A204.1 (cell line): ENCODE measurements around the gene NDUFB5.
"Not testable (repeated sequence)": the region's sequence is repeated elsewhere in the genome, so short reads cannot be mapped to it uniquely, and the experiment has no call there.

Experiments used
- FAIRE-seq: peaks from 2 replicates; lab custom pipeline; 2012; peaks lifted over from hg19 to GRCh38; lab: Jason Lieb, UNC

NDUFB5 gene

GRCh38 chr3:179630753-179631451 is 26.3 kb downstream of the NDUFB5 start:
- no peak for FAIRE-seq

GRCh38 chr3:179640469-179640868 is 35.9 kb downstream of the NDUFB5 start:
- no peak for FAIRE-seq

GRCh38 chr3:179642871-179643270 is 38.3 kb downstream of the NDUFB5 start:
- FAIRE-seq = no peak

GRCh38 chr3:179643837-179644236 is 39.2 kb downstream of the NDUFB5 start:
- FAIRE-seq = not testable (repeated sequence)

- FAIRE-seq = no peak
Measured at GRCh38 chr3:179646177-179646576, 41.6 kb downstream of the NDUFB5 start.

GRCh38 chr3:179651687-179652446 is 47.3 kb downstream of the NDUFB5 start:
- no peak for FAIRE-seq

- peak; percentile 3 for FAIRE-seq
Measured at GRCh38 chr3:179652447-179653095, 48.0 kb downstream of the NDUFB5 start, which contains the start of gene USP13. Gene USP13, plus strand, starts transcription at chr3:179653040. Its CDS starts 186 bp downstream, at chr3:179653226.

- FAIRE-seq = no peak
Measured at GRCh38 chr3:179653096-179653797, 48.7 kb downstream of the NDUFB5 start.

- no peak for FAIRE-seq
Measured at GRCh38 chr3:179655236-179655635, 50.6 kb downstream of the NDUFB5 start.

GRCh38 chr3:179658606-179659005 is 54.0 kb downstream of the NDUFB5 start:
- FAIRE-seq = no peak

- FAIRE-seq = no peak
Measured at GRCh38 chr3:179660872-179661271, 56.3 kb downstream of the NDUFB5 start.

- no peak for FAIRE-seq
Measured at GRCh38 chr3:179661777-179662176, 57.2 kb downstream of the NDUFB5 start.

- FAIRE-seq = no peak
Measured at GRCh38 chr3:179663093-179663492, 58.5 kb downstream of the NDUFB5 start.

- FAIRE-seq = no peak
Measured at GRCh38 chr3:179666030-179666429, 61.4 kb downstream of the NDUFB5 start.

GRCh38 chr3:179666436-179667035 is 61.9 kb downstream of the NDUFB5 start:
- FAIRE-seq = no peak

- no peak for FAIRE-seq
Measured at GRCh38 chr3:179668429-179668828, 63.8 kb downstream of the NDUFB5 start.

GRCh38 chr3:179670311-179670710 is 65.7 kb downstream of the NDUFB5 start:
- FAIRE-seq = no peak

- FAIRE-seq = no peak
Measured at GRCh38 chr3:179671309-179671708, 66.7 kb downstream of the NDUFB5 start.

GRCh38 chr3:179671747-179672242 is 67.2 kb downstream of the NDUFB5 start:
- FAIRE-seq = no peak

GRCh38 chr3:179672918-179673317 is 68.3 kb downstream of the NDUFB5 start:
- no peak for FAIRE-seq

GRCh38 chr3:179673523-179673922 is 68.9 kb downstream of the NDUFB5 start:
- FAIRE-seq = no peak

- no peak for FAIRE-seq
Measured at GRCh38 chr3:179676081-179676480, 71.5 kb downstream of the NDUFB5 start.
